ENCODE results near the gene HTR1D.

HTR1D gene

GRCh38 chr1:23150125-23150524 lies 67.2 kb downstream of the HTR1D start:
- DNase-seq (ENCODE audit: low read depth), result no peak

- DNase-seq (ENCODE audit: low read depth), result no peak
Observed at GRCh38 chr1:23149114-23149513, 68.2 kb downstream of the HTR1D start.

- DNase-seq (ENCODE audit: low read depth), result peak; percentile 37
Observed at GRCh38 chr1:23148084-23148483, 69.2 kb downstream of the HTR1D start.
